H1 (cell line): Measurements from ENCODE around the gene KRT35. TPM values are rescaled to one million over a fixed set of nuclear protein-coding genes. Genes with fewer than 3 reads are reported as not detected.

Experiments used
- CTCF ChIA-PET: fragments of 300-600 bp; sonication (Branson Sonifier 250); formaldehyde crosslinking; loops from one replicate; lab custom pipeline; 2021; ENCODE audit not compliant: partially characterized antibody; lab: Charles Lee
- POLR2A ChIA-PET: fragments of 300-600 bp; sonication (Branson Sonifier 250); formaldehyde crosslinking; loops from one replicate; lab custom pipeline; 2021; ENCODE audit warnings: inconsistent platforms; ENCODE audit not compliant: partially characterized antibody; lab: Charles Lee
- DNase-seq, 2 experiments: peaks; one replicate each; pipeline versions ENCODE4 v3.0.0 to v3.0.0-alpha.2; 2010 to 2022; ENCODE audit warnings: low spot score in 2 of 2, low read depth in 1 of 2, mixed read lengths in 1 of 2
- FAIRE-seq: peaks from 2 replicates; lab custom pipeline; 2011; peaks lifted over from hg19 to GRCh38; lab: Jason Lieb, UNC
- H2AFZ ChIP-seq: 2 replicates; pipeline ENCODE4 v1.8.1; 2012; ENCODE audit warnings: low read length, inconsistent platforms
- H2AK5ac ChIP-seq: 2 replicates; pipeline ENCODE4 v1.6.1; 2013; ENCODE audit warnings: low read depth, low read length
- H2BK120ac ChIP-seq: replicated peaks from 2 replicates; pipeline ENCODE3; 2013; ENCODE audit warnings: low read depth, low read length, inconsistent platforms
- H2BK12ac ChIP-seq: 2 replicates; pipeline ENCODE4 v1.6.1; 2013; ENCODE audit warnings: low read depth, low read length
- H2BK15ac ChIP-seq: 2 replicates; pipeline ENCODE4 v1.6.1; 2013; ENCODE audit warnings: low read length
- H2BK20ac ChIP-seq: 2 replicates; pipeline ENCODE4 v1.6.1; 2013; ENCODE audit warnings: low read length
- H2BK5ac ChIP-seq: 2 replicates; pipeline ENCODE4 v1.6.1; 2013; ENCODE audit warnings: low read depth, low read length
- H3K14ac ChIP-seq: 2 replicates; pipeline ENCODE4 v1.6.1; 2013; ENCODE audit warnings: inconsistent platforms; ENCODE audit not compliant: insufficient read length
- H3K18ac ChIP-seq: 2 replicates; pipeline ENCODE4 v1.6.1; 2013; ENCODE audit warnings: low read length; ENCODE audit errors: extremely low read depth
- H3K23ac ChIP-seq: 2 replicates; pipeline ENCODE4 v1.6.1; 2013; ENCODE audit warnings: inconsistent platforms; ENCODE audit not compliant: insufficient read length
- H3K23me2 ChIP-seq: 2 replicates; pipeline ENCODE4 v1.6.1; 2013; ENCODE audit warnings: low read depth, low read length
- H3K27ac ChIP-seq: 2 replicates; pipeline ENCODE4 v1.6.1; 2011; ENCODE audit warnings: low read depth, low read length, inconsistent platforms
- H3K27me3 ChIP-seq, 4 experiments: replicated peaks in 1 of 4; 1 replicate in 1 of 4; 2 replicates in 3 of 4; pipeline versions ENCODE4 v1.6.1 to v1.8.1; 2011 to 2013; ENCODE audit warnings: low read length in 3 of 4, mild to moderate bottlenecking in 3 of 4, inconsistent platforms in 2 of 4, mixed read lengths in 2 of 4, moderate library complexity in 1 of 4; ENCODE audit not compliant: control insufficient read depth in 3 of 4, insufficient read depth in 3 of 4; ENCODE audit errors: extremely low read depth in 1 of 4
- H3K36me3 ChIP-seq, 4 experiments: 2 replicates each; pipeline versions ENCODE4 v1.6.1 to v1.8.1; 2011 to 2013; ENCODE audit warnings: mild to moderate bottlenecking in 4 of 4, low read length in 3 of 4, moderate library complexity in 2 of 4, control low read depth in 1 of 4, inconsistent platforms in 1 of 4; ENCODE audit not compliant: insufficient read depth in 4 of 4, control insufficient read depth in 2 of 4
- H3K4ac ChIP-seq: replicated peaks from 2 replicates; pipeline ENCODE3; 2013; ENCODE audit warnings: low read length, low read depth, mixed read lengths, inconsistent platforms; ENCODE audit not compliant: insufficient read length
- H3K4me1 ChIP-seq, 4 experiments: replicated peaks in 1 of 4; 1 replicate in 1 of 4; 2 replicates in 3 of 4; pipeline versions ENCODE4 v1.6.1 to v1.8.1; 2011 to 2013; ENCODE audit warnings: low read length in 3 of 4, inconsistent platforms in 2 of 4, mixed read lengths in 1 of 4; ENCODE audit not compliant: insufficient read depth in 4 of 4, control insufficient read depth in 3 of 4
- H3K4me2 ChIP-seq, 2 experiments: 2 replicates each; pipeline versions ENCODE4 v1.6.1 to v1.8.1; 2011 to 2013; ENCODE audit warnings: low read depth in 2 of 2, low read length in 2 of 2, control low read depth in 1 of 2, inconsistent platforms in 1 of 2, mild to moderate bottlenecking in 1 of 2; ENCODE audit not compliant: insufficient read depth in 1 of 2
- H3K4me3 ChIP-seq, 4 experiments: fragments of 200-600, 300-600 bp in 1 of 4; sonication (generic), shearing (Covaris generic), sonication (Bioruptor Twin) in 1 of 4; 2 replicates each; pipeline versions ENCODE4 v1.5.1 to v1.8.1; 2011 to 2016; ENCODE audit warnings: low read length in 4 of 4, low read depth in 3 of 4, control low read depth in 2 of 4, inconsistent platforms in 2 of 4, mild to moderate bottlenecking in 2 of 4, mixed read lengths in 1 of 4, moderate library complexity in 1 of 4; ENCODE audit not compliant: insufficient read depth in 2 of 4; ENCODE audit errors: extremely low read depth in 1 of 4
- H3K56ac ChIP-seq: replicated peaks from 2 replicates; pipeline ENCODE3; 2013; ENCODE audit warnings: low read depth, mild to moderate bottlenecking, mixed read lengths, low read length, inconsistent platforms; ENCODE audit not compliant: insufficient read length
- H3K79me1 ChIP-seq: 2 replicates; pipeline ENCODE4 v1.6.1; 2013; ENCODE audit warnings: low read depth, low read length, control low read depth
- H3K79me2 ChIP-seq, 2 experiments: 2 replicates each; pipeline versions ENCODE4 v1.6.1 to v1.8.1; 2012 to 2013; ENCODE audit warnings: low read length in 2 of 2, mild to moderate bottlenecking in 2 of 2, inconsistent platforms in 1 of 2; ENCODE audit not compliant: insufficient read depth in 2 of 2, control insufficient read depth in 1 of 2
- H3K9ac ChIP-seq, 4 experiments: replicated peaks in 1 of 4; 1 replicate in 1 of 4; 2 replicates in 3 of 4; pipeline versions ENCODE4 v1.6.1 to v1.8.1; 2011 to 2013; ENCODE audit warnings: low read depth in 3 of 4, low read length in 3 of 4, control low read depth in 2 of 4, mild to moderate bottlenecking in 2 of 4, moderate library complexity in 2 of 4, inconsistent platforms in 1 of 4; ENCODE audit errors: extremely low read depth in 1 of 4
- H3K9me3 ChIP-seq, 2 experiments: 2 replicates each; pipeline versions ENCODE4 v1.6.1 to v1.8.1; 2012 to 2013; ENCODE audit warnings: mild to moderate bottlenecking in 2 of 2, moderate library complexity in 2 of 2, control low read depth in 1 of 2, inconsistent platforms in 1 of 2, low read depth in 1 of 2, low read length in 1 of 2, mixed read lengths in 1 of 2; ENCODE audit not compliant: insufficient read depth in 2 of 2
- H4K20me1 ChIP-seq, 2 experiments: replicated peaks in 1 of 2; 2 replicates each; pipeline versions ENCODE3 to v1.8.1; 2011 to 2013; ENCODE audit warnings: inconsistent platforms in 2 of 2, low read length in 2 of 2, mild to moderate bottlenecking in 1 of 2; ENCODE audit not compliant: insufficient read depth in 2 of 2, control insufficient read depth in 1 of 2
- H4K5ac ChIP-seq: 2 replicates; pipeline ENCODE4 v1.6.1; 2013; ENCODE audit warnings: low read length, low read depth, mixed read lengths, inconsistent platforms; ENCODE audit not compliant: insufficient read length
- H4K8ac ChIP-seq: 2 replicates; pipeline ENCODE4 v1.8.0; 2013; ENCODE audit warnings: mild to moderate bottlenecking, moderate library complexity, low read length, inconsistent platforms; ENCODE audit not compliant: insufficient read depth; ENCODE audit errors: extremely low read depth
- H4K91ac ChIP-seq: replicated peaks from 2 replicates; pipeline ENCODE3; 2013; ENCODE audit warnings: low read length, mixed read lengths, inconsistent platforms; ENCODE audit not compliant: insufficient read length
- CBX8 ChIP-seq: fragments of 300-800, 300-1000 bp; sonication (generic); IDR thresholded peaks from 2 replicates; pipeline ENCODE4 v1.7.1; 2016; ENCODE audit warnings: low read depth, low read length, borderline replicate concordance
- CHD2 ChIP-seq: IDR thresholded peaks from 2 replicates; pipeline ENCODE4 v1.6.1; 2012; ENCODE audit warnings: low read length, improper control_type of control experiment
- CREB1 ChIP-seq: IDR thresholded peaks from 2 replicates; pipeline ENCODE4 v1.6.1; 2012; ENCODE audit warnings: inconsistent platforms
- KDM5A ChIP-seq: fragments of 200-600 bp; IDR thresholded peaks from 2 replicates; pipeline ENCODE4 v1.7.1; 2012; ENCODE audit warnings: mild to moderate bottlenecking, low read length, inconsistent platforms, mixed read lengths
- RXRA ChIP-seq: IDR thresholded peaks from 2 replicates; pipeline ENCODE4 v1.6.1; 2011; ENCODE audit warnings: low read depth, mild to moderate bottlenecking, low read length, moderate library complexity; ENCODE audit not compliant: insufficient read depth
- SP1 ChIP-seq: IDR thresholded peaks from 2 replicates; pipeline ENCODE4 v1.6.1; 2011; ENCODE audit warnings: low read depth, low read length
- SP4 ChIP-seq: IDR thresholded peaks from 2 replicates; pipeline ENCODE4 v1.6.1; 2012; ENCODE audit warnings: low read length, inconsistent platforms
- SRF ChIP-seq: IDR thresholded peaks from 2 replicates; pipeline ENCODE4 v1.6.1; 2011; ENCODE audit warnings: mild to moderate bottlenecking, low read depth, low read length, moderate library complexity
- TAF1 ChIP-seq: IDR thresholded peaks from 2 replicates; pipeline ENCODE4 v1.6.1; 2011; ENCODE audit warnings: mild to moderate bottlenecking, low read depth, low read length
- TBP ChIP-seq: IDR thresholded peaks from 2 replicates; pipeline ENCODE4 v1.6.1; 2011; ENCODE audit warnings: low read depth, low read length, improper control_type of control experiment
- TCF12 ChIP-seq: IDR thresholded peaks from 2 replicates; pipeline ENCODE4 v1.6.1; 2011; ENCODE audit warnings: low read depth, mild to moderate bottlenecking, low read length
- WGBS, 2 experiments: shearing (Covaris generic) in 1 of 2; methylation state at CpG; one replicate each; pipeline versions ENCODE4 v1.1.6 to v1.1.7; 2013 to 2015; ENCODE audit warnings: low lambda C conversion rate in 2 of 2, mixed read lengths in 2 of 2, inconsistent platforms in 1 of 2, low coverage in 1 of 2, missing lambda C conversion rate in 1 of 2; ENCODE audit not compliant: insufficient replicate concordance in 2 of 2, insufficient coverage in 1 of 2, insufficient read length in 1 of 2; ENCODE audit errors: extremely low coverage in 1 of 2, missing lambda C conversion rate in 1 of 2; 5-methylcytosine and 5-hydroxymethylcytosine counted together
- polyA plus RNA-seq, 7 experiments: library from polyadenylated mRNA; depleted of rRNA in 3 of 7; stranded (reverse) in 5 of 7; unstranded in 2 of 7; fragments of >200 nt in 5 of 7; fragments of 200-250 nt in 2 of 7; gene quantifications; 1 replicate in 5 of 7; 2 replicates in 1 of 7; 4 replicates in 1 of 7; pipeline versions ENCODE4 v1.2.1 to v1.2.3, GENCODE V29; 2011 to 2013; ENCODE audit warnings: missing spikeins in 2 of 7, mixed read lengths in 2 of 7
- total RNA-seq: library from RNA; stranded (reverse); fragmentation: NEBNext Ultra II Directional; extraction: Animal tissue kit (Norgen Biotek cat#: 25700); gene quantifications from 2 replicates; pipeline ENCODE4 v1.2.1, GENCODE V29; 2021

The KRT35 gene
- total and polyA plus RNA-seq, 2 of the 8 experiments (the other 6 are each of a cell fraction or from before 2014, with no cell fraction given): not detected

- FAIRE-seq: no peak
- 86% methylated on average over 10 of the region's 10 CpGs; no CpG with 5 or more reads in 1 of the 2 experiments for WGBS, 2 experiments
- H3K9ac ChIP-seq: no peak overlapping the region
- H3K4me3 ChIP-seq: no peak overlapping the region
- H2BK20ac ChIP-seq: no peak overlapping the region
- H4K20me1 ChIP-seq: no peaks in the 10 kb centered on the region
- no peaks in the 10 kb centered on the region for H3K23me2 ChIP-seq
- H2BK12ac ChIP-seq: no peak overlapping the region
- no peaks in the 10 kb centered on the region for H3K79me2 ChIP-seq
- H3K56ac ChIP-seq: no peak overlapping the region
- H4K8ac ChIP-seq: no peak overlapping the region
- no peak overlapping the region for H3K23ac ChIP-seq
- no peak overlapping the region for H4K91ac ChIP-seq
- H4K5ac ChIP-seq: no peak overlapping the region
- no peak overlapping the region for H3K14ac ChIP-seq
- H3K4ac ChIP-seq: no peak overlapping the region
- H3K27ac ChIP-seq: no peak overlapping the region
- H3K36me3 ChIP-seq: no peaks in the 10 kb centered on the region
- no peak overlapping the region for H3K4me2 ChIP-seq
- CTCF ChIA-PET: interaction anchor here (0.6 to 33.9 kb wide), 14 partner anchors 8 to 665 kb away, joined by 3 to 427 read pairs (median 3); partner anchors contain the start of gene KRT35
- H3K27me3 ChIP-seq: peaks cover 0 to 12% (median 6%) of the 10 kb centered on the region in 4 experiments; a peak in 6 of 7 replicates
- no peak overlapping the region for H2BK120ac ChIP-seq
- POLR2A ChIA-PET: interaction anchor here (0.6 to 1.3 kb wide), 4 partner anchors 10 to 199 kb away, joined by 3 to 5 read pairs (median 3); partner anchors contain the start of gene EIF1
- no peak overlapping the region for H2BK15ac ChIP-seq
- no peak overlapping the region for H3K18ac ChIP-seq
- H2AK5ac ChIP-seq: no peak overlapping the region
- H3K4me1 ChIP-seq: no peaks in the 10 kb centered on the region; a peak in 2 of 7 replicates
- H3K79me1 ChIP-seq: no peaks in the 10 kb centered on the region
- TF ChIP-seq SP1 (no peak), SP4 (no peak), CREB1 (no peak), CHD2 (no peak), TCF12 (no peak), TBP (no peak), CBX8 (no peak), RXRA (no peak), KDM5A (no peak), TAF1 (no peak), SRF (no peak)
- no peak overlapping the region for H2BK5ac ChIP-seq
- DNase-seq: no peak
- no peaks in the 10 kb centered on the region for H3K9me3 ChIP-seq
- no peak overlapping the region for H2AFZ ChIP-seq
Measured at GRCh38 chr17:41490000-41490990, 9.3 kb upstream of the KRT35 start.
